NCI-H2081 (cell line): ENCODE data around the gene MRPL38.
A peak's percentile ranks its signal among the peaks of the same experiment; 100 is the strongest.
"Not testable (repeated sequence)": the region's sequence is repeated elsewhere in the genome, so short reads cannot be mapped to it uniquely, and the experiment has no call there.

ENCODE experiments used
- DNase-seq, 2 experiments: peaks; one replicate each; lab custom pipeline; 2025; lab: John Stamatoyannopoulos, UW

Gene MRPL38

DNA sequence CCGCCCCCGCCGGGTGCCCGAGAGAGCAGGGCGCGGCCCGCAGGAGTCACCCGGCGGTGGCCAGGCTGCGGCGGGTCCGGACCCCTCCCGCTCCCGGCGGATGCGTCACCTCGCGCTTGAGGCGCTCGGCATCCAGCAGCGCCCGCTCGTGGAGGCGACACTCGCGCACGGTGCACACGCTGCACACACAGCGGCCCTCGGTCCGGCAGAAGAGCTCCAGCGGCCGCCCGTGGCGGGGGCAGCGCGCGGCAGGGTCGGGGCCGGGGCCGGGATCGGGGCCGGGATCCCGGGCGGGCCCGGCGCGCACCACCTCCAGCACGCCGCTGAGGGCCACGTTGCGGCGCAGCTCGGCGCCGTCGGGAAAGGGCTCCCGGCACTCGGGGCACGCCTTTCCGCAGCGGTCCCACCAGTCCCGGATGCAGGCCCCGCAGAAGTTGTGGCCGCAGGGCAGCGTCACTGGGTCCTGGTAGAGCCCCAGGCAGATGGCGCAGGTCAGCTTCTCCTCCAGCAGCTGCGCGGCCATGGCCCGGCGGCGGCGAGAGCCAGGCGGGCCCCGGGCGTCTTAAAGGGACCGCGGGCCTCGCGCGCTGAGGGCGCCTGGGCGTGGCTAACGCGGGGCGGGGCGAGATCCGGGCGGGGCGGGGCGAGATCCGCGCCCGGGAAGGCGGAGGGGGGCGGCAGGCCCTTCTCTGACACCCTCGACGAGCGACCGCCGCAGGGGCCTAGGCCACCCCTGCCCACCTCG lies 8.1 kb downstream of the MRPL38 start, which contains the start of gene TRIM65:
Gene TRIM65 (minus strand): TSS at position 537 of the 745 bp plus-strand sequence. CDS start 14 bp downstream, at position 523.
- peak; percentile 65 to 80 for DNase-seq

- DNase-seq: peak; percentile 14 to 38
These were observed 9.1 kb downstream of the MRPL38 start for GRCh38 chr17:75895370-75896155.

GRCh38 chr17:75894049-75894733 lies 10.5 kb downstream of the MRPL38 start:
- DNase-seq: peak in 1 of 2 experiments; percentile 22

- DNase-seq: no peak
These were observed 11.2 kb downstream of the MRPL38 start for GRCh38 chr17:75893305-75894048.

DNA sequence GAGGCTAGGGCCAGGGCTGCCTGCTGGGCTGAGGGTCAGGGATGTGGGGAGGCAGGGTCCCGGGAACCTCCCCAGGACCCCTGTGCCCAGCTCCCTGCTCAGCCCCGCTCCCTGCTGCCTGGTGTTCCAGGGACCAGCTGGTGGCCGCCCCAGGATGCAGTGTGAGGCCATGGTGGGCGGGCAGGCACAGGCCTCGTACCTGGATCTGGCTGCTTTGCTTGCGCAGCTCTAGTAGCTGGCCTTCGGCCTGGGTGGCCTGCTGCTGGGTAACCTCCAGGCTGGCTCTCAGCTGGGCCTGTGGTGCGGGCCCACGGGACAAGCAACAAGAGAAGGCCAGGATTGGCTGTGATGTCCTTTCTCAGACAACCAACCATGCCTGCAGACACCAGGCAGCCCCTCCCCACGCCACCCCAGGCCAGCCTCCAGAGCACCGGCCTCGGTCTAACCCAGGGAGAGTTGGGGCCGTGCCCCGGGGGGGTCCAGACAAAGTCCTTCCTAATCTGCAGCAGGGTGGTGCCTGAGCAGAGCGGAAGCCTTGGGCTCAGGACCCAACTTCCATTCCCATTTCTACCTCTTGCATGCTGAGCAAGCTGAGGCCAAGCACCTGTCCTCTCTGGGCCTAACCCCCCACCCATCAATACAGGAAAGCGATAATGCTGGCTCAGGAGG lies 12.0 kb downstream of the MRPL38 start:
- DNase-seq: no peak

DNA sequence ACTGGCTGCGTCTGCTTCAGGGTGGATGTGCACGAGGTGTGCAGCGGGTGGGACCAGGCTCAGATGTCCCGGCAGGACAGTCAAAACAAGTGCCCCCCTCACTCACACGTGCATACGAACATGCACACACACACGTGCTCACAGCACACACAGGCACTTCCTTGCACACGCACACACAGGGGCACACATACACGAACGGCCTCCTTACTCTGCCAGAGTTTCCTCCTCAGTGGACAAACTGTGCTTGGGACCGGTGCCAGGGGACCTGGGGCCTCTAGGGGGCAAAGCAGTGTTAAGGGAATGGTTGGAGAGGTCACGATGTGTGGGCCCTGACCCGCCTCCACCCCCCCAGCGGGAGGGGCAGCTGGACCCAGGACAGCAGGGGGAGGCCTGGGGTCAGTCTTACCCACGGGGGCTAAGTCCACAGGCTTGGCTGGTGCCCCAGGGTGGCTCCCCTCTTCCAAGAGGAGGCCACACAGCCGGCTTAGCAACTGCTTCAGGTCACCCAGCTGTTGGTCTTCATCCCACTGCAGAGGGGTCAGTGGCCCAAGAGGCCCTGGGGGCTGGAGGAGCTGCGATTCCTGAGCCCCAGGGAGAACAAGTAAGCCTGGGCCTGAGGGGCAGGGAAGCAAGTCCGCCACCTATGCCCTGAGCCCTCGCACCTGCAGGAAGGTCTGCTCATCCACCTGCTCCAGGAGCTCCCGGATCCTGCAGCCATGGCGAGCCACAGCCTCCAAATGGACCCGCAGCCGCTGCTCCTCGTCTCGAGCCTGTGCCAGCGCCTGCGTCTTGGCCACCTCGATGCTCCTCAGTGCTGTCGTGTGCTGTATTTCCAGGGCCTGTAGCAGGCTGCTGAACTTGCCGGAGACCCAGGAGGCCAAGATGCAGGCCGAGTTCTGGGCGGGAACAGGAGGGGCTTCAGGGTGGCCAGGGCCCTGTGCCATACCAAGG lies 12.8 kb downstream of the MRPL38 start:
- no peak for DNase-seq

DNA sequence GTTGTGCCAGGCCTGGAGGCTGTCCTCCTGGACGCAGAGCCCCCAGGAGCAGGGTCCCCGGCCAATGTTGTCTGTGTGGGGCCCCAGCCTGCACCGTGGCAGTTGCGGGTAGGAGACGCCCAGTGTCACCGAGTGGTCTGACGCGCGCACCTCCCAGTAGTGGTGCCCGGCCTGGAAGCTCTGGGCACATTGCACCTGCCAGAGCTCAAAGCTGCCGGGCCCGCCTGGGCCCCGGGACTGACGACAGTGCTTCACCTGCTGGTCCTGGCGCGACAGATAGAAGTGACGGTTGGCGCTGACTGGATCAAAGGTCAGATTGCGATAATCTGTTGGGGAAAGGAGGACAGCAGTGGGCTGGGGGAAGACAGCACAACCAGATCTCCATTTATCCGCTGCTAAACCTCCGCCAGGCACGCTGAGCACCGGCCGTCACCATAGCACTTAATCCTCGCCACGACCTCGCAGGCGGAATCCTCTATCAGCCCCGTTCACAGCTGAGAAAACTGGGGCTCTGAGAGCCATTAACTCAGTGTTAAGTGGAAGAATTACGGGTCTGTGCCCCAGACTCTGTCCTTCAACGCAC lies 13.6 kb downstream of the MRPL38 start:
- DNase-seq: no peak

DNA sequence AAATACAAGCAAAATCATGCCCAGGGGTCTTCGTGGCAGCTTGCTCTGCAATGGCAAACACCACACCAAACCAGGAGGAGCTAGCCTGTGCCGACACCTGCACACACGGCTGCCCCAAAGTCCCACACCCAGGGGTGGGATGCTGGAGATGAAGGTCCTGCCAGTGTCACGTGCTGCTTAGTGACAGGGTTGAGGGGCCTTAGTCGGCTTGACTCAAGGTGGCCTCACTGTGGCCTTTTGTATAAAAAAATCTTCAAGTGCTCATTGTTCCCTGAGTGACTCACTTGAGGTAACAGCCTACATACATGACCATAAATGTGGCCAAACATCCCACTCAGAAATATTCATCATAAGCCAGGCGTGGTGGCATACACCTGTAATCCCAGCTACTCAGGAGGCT lies 15.2 kb downstream of the MRPL38 start:
- DNase-seq: no peak

DNA sequence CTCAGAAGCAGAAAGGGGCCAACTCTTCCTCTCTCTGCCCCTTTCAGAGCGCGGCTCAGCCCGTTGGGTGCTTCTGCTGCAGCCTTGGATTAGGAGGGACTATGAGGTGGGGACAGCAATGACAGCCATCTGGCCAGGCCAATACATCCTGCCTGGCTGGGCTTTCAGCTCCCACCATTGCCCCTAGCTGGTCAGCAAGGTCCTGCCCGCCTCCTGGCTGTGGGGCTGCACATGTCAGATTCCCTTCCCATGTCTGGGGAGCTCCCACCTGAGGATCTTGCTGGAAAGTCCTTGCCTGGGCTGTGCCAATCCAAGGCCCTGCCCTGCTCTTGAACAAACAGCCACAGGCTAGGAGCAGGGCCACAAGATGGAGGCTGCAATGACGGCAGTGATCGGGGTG lies 16.2 kb downstream of the MRPL38 start:
- DNase-seq: no peak

DNA sequence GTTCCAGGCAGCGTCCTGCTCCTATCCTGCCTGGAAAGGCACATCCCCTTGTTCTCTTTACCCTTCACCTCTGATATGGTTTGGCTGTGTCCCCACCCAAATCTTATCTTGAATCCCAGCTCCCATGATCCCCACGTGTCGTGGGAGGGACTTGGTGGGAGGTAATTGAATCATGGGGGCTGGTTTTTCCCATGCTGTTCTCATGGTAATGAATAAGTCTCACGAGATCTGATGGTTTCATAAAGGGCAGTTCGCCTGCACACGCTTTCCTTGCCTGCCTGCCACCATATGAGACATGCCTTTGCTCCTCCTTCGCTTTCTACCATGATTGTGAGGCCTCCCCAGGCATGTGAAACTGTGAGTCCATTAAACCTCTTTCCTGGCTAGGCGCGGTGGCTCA lies 18.8 kb downstream of the MRPL38 start:
- not testable (repeated sequence) for DNase-seq

- no peak for DNase-seq
These were observed 19.3 kb downstream of the MRPL38 start for GRCh38 chr17:75885431-75885830.

DNA sequence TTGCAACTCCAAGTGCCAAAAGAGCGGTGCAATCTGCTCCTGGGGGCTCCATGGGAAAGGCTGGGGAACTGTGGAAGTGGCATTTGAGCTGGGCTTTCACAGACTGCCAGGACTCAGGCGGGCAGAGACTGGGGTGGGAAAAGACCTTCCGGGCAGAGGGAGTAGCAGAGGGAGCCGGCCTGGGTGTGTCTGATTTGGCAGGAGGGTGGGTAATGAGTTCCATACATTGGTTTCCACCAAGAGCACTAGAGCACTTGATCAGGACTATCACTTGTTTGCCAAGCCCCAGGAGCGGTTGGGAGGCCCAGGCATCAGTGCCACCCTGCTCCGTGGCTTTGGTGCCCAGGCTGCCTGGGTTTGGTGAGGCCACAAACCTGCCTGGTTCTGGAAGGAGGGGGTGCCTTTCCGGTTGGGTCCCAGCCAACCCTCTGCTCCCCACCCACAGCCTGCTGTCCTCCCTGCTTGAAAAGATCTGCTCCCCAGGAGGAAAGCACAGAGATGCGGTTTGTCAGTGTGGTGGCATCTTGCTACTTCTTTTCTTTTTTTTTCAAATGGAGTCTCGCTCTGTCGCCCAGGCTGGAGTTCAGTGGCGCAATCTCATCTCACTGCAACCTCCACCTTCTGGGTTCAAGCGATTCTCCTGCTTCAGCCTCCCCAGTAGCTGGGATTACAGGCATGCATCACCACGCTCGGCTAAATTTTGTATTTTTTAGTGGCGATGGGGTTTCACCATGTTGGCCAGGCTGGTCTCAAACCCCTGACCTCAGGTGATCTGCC lies 22.8 kb downstream of the MRPL38 start:
- no peak for DNase-seq

GRCh38 chr17:75880266-75880665 lies 24.4 kb downstream of the MRPL38 start:
- DNase-seq: no peak

DNA sequence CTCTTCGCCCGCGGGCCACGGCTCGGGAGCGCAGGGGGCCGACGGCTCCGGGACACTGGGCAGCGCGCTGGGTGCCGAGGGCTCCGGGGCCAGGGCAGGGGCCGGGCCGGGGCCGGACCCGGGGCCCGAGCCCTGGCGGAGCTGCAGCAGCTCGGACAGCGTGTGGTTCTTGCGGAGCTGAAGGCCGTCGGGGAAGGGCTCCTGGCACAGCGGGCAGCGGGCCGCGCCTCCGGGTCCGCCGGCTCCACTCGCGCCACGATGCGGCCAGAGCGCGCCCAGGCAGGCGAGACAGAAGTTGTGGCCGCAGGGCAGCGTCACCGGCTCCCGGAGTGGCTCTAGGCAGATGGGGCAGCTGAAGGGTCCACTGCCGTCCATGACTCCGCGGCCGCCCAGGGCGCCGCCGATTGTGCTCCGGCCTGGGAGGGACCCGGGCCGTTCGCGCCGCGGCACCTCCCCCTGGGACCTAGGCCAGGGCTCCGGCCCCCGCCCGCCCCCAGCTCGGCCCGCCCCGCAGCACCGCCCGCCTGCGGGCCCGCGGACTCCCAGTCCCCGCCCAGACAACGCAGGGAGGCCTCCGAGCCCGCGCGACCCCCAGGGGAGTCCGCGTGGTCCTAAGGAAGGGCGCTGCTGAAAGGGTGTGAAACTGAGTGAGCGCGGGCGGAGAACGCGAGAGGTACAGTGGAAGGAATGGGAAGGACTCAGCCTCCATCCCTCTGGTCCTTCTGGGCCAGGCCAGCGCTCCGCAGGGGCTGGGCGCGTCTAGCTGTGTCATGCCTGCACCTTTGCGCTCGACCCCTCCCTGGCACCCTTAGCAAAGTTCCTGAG lies 26.3 kb downstream of the MRPL38 start, which contains the start of gene TRIM47:
Gene TRIM47 (minus strand): TSS at position 408 of the 825 bp plus-strand sequence. CDS start 33 bp downstream, at position 375.
- DNase-seq: peak; percentile 59 to 70

DNA sequence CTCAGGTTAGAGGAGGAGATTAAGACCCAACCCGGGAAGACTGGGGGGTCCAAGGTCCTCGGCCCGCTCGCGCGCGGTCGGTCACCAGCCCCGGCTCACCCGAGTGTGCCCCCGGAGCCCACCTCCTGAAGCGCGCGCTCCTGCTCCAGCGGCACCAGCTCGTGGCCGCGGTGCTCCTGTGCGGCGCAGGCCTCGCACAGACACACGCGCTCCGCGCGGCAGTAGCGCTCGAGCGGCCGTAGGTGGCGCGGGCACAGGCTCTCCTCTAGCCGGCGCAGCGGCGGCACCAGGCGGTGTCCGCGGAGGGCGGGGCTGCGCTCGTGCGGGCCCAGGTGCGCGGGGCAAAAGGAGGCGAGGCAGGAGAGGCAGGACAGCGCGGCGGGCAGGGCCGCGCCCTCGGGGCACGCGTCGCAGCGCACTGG lies 26.9 kb downstream of the MRPL38 start:
- peak; percentile 72 to 74 for DNase-seq

- DNase-seq: peak; percentile 50 to 59
These were observed 27.5 kb downstream of the MRPL38 start for GRCh38 chr17:75876938-75877751.
